HTERT RPE-1 (cell line): ENCODE data around the gene PTPRO.

Experiments used
- in situ Hi-C: fragments of 300-500 bp; cut with MboI; formaldehyde crosslinking; loops from 4 replicates; pipeline ENCODE4 v1.14.3; 2020; ENCODE audit warnings: low sequenced_read_pairs

PTPRO gene

DNA sequence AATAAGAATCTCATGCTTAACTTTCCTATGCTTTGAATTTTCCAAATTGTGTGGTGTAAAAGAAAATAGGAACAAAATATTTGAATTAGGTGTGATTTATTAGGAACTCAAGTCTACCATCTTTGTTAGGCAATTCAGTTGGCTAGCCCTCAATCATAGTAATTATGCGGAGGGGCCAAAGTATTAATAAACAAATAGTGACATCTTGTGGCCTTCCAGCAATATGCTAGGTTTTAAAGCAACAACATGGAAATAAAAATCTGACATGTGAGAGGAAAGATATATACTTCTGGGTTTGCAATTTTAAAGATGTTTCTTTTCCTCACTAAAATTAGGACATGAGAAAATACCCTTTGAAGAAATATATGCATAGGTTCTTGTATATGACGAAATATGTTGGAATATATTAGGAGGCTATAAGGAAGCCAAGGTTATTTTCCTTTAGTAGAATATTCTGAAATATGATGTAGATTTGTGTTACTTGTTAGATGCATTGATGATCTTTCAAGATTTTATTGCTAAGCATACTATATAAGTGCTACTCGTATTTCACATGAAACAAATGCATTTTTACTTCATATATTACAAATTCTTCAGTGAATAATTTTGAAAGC, 200.4 kb downstream of the PTPRO start:
- in situ Hi-C loops: no loop called here

DNA sequence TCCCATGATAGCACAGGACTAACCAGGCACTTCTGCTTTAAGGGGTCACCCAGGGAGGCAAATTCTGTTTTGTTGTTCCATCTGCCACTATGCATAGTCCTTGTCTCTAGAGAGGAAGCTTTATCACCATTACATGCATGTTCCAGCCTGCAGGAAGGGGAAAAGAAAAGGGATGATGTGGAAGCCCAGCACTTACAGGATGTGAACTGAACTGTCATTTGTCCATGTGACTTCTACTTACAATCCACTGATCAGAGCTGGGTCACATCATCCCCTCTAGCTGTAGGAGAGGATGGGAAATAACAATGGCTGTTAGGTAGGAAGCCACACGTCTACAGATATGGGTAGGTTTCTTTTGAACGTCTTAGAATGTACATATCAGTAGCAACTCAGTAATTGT, 203.1 kb downstream of the PTPRO start:
- in situ Hi-C loops: no loop called here

DNA sequence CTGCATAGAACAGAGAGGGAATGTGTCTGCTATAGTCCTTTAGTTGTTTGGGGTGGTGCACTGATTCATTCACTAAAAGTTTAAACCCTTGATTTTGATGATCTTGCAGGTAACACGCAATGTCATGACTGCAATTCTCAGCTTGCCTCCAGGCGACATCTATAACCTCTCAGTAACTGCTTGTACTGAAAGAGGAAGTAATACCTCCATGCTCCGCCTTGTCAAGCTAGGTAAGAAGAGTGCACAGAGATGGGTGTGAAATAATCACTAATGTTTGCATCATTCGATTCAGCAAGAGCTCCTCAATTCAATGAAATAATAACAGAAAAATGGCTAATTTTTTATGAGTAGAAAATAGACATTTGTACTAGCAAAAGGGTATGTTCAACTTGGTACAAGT, 203.7 kb downstream of the PTPRO start:
- in situ Hi-C loops: no loop called here

DNA sequence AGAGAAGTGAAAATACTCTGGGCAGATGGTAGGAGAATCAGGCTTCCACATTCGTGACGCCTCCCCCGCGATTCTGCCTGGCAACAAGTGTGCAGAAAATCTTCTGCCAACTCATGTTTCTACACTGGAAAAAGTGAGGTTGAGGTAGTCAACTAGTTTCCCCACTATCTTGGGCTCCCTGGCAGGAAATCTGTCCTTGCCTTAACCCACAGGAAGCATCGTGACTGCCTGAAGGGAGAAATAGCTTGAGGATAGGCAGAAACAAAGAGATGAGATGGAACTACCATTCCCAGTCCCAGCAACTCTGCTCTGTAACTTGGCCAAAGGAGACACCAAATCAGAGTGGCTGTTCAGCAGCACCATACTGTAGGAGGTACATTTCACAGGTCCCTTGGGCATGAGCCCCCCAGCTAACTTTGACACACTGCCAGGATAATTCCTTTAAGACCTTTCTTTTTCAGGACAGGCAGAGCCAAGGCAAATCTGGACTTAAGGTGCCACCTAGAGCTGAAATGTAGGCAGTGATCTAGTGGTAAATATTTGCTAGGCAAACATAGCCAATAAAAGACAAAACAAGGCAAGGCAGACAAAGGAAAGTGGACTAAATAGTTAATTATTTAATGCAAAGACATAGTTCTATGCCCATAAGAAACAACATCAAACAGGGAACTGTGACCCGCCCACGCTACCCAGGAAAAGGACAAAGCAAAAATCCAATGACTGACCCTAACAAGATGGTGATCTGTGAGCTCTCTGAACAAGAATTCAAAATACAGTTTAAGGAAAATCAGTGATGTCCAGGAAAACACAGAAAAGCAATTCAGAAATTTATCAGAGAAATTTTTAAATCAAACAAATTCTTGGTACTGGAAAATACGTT, 205.1 kb downstream of the PTPRO start:
- in situ Hi-C loops: no loop called here

DNA sequence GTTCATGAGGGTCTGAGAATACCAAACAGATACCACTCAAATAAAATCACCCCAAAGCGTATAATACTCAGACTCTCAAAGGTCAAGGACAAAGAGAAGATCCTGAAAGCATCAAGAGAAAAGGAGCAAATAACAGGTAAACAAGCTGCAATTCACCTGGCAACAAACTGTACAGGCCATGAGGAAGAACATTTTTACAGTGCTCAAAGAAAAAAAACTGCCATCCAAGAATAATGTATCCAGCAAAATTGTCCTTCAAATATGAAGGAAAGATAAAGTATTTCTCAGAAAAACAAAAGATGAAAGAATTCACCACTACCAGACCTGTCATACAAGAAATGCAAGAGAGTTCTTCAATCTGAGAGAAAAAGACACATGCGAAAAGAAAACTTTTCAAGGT, 206.4 kb downstream of the PTPRO start:
- in situ Hi-C loops: no loop called here

DNA sequence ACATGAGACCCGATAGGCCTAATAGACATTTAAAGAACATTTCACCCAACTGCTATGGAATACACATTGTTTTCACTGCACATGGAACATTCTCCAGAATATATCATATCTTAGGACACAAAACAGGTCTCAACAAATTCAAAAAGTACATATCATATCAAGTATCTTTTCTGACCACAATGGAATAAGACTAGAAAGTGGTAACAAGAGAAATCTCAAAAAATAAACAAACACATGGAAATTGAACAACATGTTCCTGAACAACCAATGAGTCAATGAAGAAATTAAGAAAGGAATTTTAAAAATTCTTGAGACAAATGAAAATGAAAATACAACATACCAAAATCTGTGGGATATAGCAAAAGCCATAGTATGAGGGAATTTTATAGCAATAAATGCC, 208.1 kb downstream of the PTPRO start:
- in situ Hi-C loops: no loop called here

DNA sequence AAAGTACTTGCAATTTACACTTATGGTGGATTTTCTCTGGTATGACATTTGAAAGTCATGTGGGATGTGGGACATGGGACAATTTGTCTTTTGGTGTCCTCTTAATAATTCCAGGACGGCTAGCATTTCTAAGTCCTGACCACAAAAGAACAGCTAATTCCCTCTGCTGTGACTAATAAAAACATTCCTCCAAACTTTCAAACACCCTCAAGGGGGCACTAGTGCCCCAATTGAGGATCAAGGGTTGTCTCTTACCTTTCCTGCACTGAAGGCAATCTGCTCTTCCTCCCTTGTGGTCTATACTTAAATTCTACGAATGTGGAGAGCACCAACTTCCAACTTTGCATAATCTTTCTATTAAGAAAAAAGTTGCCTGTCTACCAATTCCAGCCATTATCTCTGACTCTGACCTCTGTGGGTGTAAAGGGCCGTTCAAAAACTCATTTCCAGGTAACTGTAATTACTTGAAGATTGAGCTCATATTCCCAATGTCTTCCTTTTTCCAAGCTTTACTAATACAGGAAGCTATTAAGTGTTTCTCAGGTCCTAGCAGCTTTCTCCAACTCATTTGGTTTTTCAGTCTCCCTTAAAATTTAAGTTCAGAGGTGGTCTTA, 210.2 kb downstream of the PTPRO start:
- in situ Hi-C loops: no loop called here

DNA sequence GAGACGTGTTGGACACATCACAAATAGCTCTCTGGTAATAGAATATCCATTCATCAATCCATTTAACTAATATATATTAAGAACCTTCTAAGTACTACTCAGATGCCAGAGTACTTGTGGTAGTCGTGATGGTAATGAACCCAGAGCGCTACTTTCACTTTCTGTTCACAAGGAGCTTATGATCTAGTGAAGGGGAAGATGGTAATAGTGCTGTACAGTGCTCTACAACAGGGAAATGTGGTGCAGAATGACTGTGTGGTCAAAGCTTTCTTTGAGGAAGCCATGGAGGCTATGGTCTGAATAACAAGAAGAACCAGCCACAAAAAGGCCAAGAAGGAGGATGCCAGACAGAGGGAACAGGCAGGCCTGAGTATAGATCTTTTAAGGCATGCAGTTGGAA, 212.0 kb downstream of the PTPRO start:
- in situ Hi-C loops: no loop called here

DNA sequence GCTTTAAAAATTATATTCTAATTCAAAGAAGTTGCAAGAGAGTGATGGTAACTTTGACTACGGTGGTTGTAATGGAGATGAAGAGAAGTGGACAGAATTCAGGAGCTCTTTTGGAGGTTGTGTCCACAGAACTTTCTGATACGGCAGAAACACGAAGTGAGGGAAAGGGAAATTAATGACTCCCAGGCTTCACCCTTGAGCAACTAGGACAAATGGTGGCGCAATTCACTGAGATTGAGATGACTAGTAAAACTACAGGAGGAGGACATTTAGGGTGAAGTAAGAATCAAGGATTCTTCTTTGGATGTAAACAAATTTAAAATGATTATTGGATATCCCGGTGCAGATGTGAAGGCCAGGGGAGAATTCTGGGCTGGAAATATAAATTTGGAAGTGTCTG, 212.6 kb downstream of the PTPRO start:
- in situ Hi-C loops: no loop called here

DNA sequence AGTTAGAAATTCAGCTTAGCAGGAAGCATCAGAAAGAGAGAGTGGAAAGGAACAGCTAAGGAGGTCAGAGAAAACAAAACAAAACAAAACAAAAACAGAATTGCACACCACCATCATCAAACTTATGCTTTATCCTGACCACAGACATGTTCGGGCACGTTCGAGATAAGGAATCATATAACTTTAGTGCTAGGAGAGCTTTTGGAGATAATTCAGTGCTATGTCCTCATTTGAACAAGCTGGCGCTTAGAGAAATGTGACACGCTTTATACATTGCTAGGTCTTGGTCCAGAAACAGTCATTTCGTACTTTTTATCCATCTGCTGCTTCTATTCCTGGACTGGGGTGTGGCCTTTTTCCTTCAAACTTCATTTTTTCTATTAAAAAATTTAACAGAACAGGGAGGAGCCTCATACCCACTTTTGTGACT, 213.1 kb downstream of the PTPRO start:
- in situ Hi-C loops: no loop called here

DNA sequence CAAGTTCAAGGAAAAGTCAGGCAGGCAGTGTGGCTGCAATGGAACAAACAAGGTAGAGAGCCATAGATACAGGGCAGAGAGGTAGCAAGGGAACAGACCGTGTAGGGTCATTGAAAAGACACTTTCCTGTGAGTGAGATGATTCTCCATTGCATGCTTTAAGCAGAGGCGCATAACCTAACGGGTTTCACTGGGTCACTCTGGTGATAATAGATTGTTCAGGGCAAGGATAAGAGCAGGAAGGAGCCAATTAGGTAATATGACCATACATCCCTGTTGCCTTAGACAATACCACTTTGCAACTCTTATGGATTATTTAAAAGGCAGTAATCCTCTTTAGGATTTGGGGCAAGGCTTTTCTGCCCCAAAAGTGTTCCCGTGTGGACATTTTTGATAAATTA, 214.1 kb downstream of the PTPRO start:
- in situ Hi-C loops: no loop called here

DNA sequence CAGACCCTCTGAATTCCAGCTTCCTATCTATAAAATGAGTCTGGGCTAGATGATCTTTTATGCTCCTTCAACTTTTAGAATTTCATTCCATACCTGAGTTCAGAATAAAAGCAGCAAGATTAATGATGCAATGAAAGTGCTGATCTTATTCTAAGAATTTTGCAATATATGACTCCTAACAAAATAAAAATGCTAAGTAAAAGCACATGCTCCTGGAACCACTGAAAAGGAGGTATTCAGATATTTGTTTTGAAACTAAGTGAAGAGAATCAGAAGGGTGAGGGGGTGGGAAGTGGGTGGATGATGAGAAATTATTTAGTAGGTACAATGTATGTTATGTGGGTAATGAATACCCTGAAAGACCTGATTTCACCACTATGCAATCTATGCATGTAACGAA, 216.6 kb downstream of the PTPRO start:
- in situ Hi-C loops: no loop called here

DNA sequence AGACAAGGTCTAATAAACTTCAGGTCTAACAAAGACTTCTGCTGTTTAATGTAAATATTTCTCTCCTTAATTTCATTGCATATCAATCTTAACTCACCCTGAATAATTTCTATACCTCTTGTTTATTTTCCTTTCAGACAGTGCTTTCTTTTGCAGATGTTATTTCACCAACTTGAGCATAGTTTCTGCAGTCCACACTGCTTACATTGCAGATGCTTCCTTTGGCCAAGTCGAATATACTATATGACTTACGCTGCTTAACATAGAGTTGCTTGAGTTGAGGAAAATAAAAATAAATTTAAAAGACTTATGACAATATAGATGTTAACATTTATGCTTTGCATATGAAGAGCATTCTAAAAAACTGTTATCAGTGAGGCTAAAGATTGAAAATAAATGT, 217.7 kb downstream of the PTPRO start:
- in situ Hi-C loops: no loop called here

DNA sequence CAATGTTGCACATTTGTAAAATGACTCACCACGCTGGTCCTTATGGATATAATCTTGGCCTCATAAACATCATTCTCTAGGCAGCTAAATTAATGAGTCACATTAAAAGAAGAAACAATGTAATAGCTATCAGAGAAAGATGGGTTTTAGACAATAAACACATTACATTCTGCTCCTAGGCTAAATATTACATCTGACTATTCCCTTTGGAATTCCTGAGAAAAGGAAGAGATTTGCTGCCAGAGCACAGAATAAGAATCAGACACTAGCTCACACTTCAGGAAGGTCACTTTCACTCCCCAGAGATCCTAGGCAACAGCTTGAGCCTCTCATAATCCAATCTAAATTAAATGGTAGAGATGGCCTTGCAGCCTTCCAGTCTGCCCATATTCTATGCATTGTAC, 218.2 kb downstream of the PTPRO start:
- in situ Hi-C loops: no loop called here

DNA sequence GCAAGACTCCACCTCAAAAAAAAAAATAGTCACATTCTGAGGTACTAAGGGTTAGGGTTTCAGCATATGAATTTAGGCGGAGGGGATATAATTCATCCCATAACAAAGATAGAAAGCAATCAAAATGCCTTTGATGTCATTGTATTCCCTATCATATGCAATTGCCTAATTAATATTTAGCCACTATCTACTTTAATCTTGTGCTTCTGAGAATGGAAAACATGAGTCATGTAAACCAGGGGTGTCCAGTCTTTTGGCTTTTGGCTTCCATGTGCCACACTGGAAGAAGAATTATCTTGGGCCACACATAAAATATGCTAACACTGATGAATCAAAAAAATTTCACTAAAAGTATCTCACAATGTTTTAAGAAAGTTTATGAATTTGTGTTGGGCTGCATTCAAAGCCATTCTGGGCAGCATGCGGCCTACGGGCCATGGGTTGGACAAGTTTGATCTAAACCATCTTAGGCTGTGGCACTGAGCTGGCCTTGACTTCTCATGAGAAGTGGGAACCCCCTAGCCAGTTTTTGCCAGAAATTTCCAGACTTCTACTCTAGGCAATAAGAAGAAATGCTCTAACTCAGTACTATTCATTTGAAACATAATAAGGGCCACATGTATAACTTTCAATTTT, 219.8 kb downstream of the PTPRO start:
- in situ Hi-C loops: no loop called here

DNA sequence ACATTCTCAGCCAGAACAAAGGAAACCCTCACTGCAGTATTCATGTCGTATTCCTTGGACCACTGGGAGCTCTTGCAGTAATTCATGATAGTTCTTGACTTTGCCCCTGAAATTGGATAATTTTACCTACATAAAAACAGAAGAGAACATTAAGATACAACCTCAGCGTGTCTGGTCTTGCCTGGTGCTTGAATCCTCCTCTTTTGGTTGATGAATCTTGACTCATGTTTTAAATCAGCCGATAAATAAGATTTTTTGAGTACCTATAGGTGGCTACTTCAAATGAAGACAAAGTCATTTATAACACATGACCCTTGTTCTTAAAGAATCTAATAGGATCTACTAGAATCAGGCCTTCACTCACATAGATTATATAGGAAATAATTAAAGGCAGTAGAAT, 221.0 kb downstream of the PTPRO start:
- in situ Hi-C loops: no loop called here

DNA sequence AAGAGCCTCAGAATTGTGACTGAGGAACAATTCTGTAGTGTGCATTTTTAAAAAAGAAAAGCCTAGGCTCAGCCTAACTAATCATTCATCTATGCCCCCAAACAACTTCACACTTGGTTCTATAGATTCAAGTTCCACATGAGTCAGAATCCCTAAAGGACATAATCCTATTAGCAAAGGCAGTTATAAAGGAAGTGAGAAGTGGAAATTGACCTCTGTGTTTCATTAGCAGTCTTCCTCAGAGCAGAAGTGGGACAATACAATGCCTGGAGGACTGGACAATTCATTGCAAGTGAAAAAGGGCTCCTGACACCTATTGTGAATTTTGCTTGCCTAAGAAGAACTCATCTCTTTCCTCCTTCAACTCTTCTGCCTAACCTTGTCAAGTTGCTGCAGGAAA, 222.3 kb downstream of the PTPRO start:
- in situ Hi-C loops: no loop called here

DNA sequence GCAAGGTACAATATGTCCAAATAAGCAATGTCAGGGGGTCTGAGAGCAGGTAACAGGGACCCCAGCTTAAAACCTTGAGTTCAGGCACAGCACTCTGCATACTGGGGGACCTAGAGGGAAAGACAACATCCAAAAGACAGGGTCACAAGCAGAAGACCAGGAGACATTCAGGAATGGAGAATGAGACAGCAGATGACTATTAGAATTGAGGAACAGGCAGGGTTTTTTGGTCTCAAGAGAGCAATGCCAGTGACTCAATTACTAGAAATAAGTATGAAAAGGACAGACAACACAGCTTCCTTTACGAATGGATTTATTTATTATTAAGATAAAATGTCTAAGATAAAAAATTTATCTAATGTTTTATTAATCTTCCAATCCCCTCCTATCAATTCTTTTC, 223.0 kb downstream of the PTPRO start:
- in situ Hi-C loops: no loop called here

DNA sequence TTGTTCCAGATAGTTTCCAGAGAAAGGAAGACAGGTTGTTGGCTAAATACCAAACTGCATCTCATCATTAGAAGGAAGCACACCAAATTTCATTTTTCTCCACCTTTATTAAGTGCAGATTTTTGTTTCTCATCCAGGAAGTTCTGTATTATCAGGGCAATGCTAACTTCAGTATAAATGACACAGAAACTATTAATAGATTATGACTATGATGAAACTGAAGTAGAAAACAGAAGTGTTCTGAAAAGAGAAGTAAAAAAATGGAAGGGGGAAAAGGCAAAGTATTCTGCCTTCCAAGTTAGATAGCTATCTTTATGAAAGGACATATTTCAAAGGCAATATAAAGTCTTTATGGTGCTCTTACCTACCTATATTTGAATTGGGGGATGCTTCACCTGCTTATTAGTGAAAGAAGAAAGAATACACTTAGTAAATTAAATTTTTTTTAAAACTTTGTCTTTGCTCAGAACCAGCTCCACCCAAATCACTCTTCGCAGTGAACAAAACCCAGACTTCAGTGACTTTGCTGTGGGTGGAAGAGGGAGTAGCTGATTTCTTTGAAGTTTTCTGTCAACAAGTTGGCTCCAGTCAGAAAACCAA, 223.9 kb downstream of the PTPRO start:
- in situ Hi-C loops: no loop called here

DNA sequence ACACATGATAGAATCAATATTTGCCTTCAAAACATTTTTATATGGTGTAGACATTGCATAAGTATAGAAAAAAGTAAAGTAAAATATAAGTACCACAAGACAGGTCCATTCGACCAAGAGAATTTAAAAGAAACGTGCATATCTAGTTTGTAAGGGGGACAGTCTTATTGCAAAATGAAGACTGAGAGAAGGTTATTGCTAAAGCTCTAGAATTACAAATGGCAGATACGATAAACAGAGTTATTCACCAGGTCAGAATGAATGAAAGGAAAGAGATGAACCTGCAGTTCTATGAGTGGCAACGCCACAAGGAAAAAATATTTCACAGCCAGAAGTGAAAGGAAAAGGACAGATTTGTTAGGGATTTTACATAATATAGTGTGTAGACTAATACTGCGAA, 224.8 kb downstream of the PTPRO start:
- in situ Hi-C loops: no loop called here

DNA sequence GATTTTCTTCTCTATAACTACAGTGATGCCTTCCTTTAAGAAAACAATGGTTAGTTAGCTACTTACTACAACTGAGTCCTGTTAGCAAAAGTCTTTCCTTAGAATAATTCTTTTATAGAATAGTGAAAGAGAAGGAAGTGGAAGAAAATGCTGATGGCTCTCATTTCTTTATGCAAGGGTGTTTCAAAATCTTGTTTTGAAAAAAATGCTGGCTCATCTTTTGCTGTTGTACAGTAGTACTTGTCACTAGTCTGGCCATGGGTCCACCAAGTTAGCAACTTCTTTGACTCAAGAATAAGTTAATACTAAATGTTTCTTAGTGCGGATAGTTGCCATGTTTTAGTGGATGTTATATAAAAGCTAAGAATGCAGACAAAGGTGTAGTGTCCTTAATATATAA, 225.4 kb downstream of the PTPRO start:
- in situ Hi-C loops: no loop called here
